Adrenal gland (tissue), 5 donors: ENCODE data around the gene MAN1C1.

ENCODE experiments used
- CTCF ChIP-seq, 6 experiments: fragments of 450-650 bp in 4 of 6; fragments of 200-600 bp in 2 of 6; sonication (generic) in 1 of 6; IDR thresholded peaks; 1 replicate in 5 of 6; 2 replicates in 1 of 6; pipeline versions ENCODE4 v1.5.1 to v1.8.0; 2016 to 2021; ENCODE audit warnings: antibody characterized with exemption in 6 of 6, mild to moderate bottlenecking in 2 of 6, moderate library complexity in 1 of 6
- POLR2A ChIP-seq, 2 donors: fragments of 450-650 bp; IDR thresholded peaks; one replicate each; pipeline ENCODE4 v1.6.1; 2017; ENCODE audit warnings: antibody characterized with exemption in 2 of 2, mild to moderate bottlenecking in 2 of 2, moderate library complexity in 1 of 2
- donor health status: DM: no; HTN: no; CAD: no.

GRCh38 chr1:25673962-25674806 lies 57.6 kb downstream of the MAN1C1 start:
- TF ChIP-seq CTCF (IDR thresholded peaks at IDR 0.05) (no peak), POLR2A (IDR thresholded peaks at IDR 0.05) (no peak)
